Measurements from ENCODE around the gene PCSK9.

GRCh38 chr1:55074455-55074854, 35.1 kb downstream of the PCSK9 start:
- no peak for TF ChIP-seq CTCF (IDR thresholded peaks at IDR 0.05; ENCODE audit: low read length)
- no peak for TF ChIP-seq EZH2 (IDR thresholded peaks at IDR 0.05; ENCODE audit: borderline replicate concordance, low read length)

All from OCI-LY1 (cell line).